Memory B cell (primary cell): Measurements from ENCODE around the gene FASTK.
"Not testable (repeated sequence)": the region's sequence is repeated elsewhere in the genome, so short reads cannot be mapped to it uniquely, and the experiment has no call there.

Experiments used
- ATAC-seq: fragments of 150-1000 bp; cut with Tn5 transposase; 2 replicates; pipeline ENCODE4 v1.10.0; 2021; ENCODE audit warnings: low read depth, mild to moderate bottlenecking, moderate library complexity
- DNase-seq, 2 donors: peaks; one replicate each; pipeline ENCODE4 v3.0.0; 2022; ENCODE audit warnings: low spot score in 2 of 2
- H3K27ac Mint-ChIP-seq: one replicate; pipeline ENCODE4 v1.8.0; 2022; ENCODE audit warnings: mild to moderate bottlenecking, moderate library complexity, mixed read lengths
- H3K27me3 Mint-ChIP-seq: one replicate; pipeline ENCODE4 v1.8.0; 2022; ENCODE audit warnings: mixed read lengths
- H3K36me3 Mint-ChIP-seq: one replicate; pipeline ENCODE4 v1.8.0; 2022; ENCODE audit warnings: mild to moderate bottlenecking, mixed read lengths
- H3K4me1 Mint-ChIP-seq: one replicate; pipeline ENCODE4 v1.8.0; 2022; ENCODE audit warnings: mixed read lengths
- H3K4me3 Mint-ChIP-seq: one replicate; pipeline ENCODE4 v1.8.0; 2022; ENCODE audit warnings: mild to moderate bottlenecking, moderate library complexity, mixed read lengths
- H3K9me3 Mint-ChIP-seq: one replicate; pipeline ENCODE4 v1.8.0; 2022; ENCODE audit warnings: mixed read lengths

FASTK gene

DNA sequence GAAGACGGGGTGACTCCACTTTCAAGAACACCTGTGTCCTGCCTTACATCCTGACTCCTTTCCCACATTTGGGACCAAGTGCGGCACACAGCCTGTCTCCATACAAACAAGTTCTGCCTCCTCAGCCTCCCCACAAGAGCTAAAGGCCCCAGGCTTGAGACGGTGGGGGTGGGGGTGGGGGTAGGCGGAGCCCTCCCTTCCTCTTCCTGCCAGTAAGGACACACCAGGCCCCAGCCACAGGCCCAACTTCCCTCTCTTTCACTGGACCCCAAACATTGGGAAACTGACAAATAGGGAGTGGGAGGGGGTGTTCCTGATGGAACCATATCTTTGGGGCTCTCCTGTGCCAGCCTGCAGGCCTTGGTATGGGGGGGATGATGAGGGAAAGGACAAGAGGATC is 27.5 kb downstream of the FASTK start:
- no peak for ATAC-seq
- peaks cover 7% of the 10 kb centered on the region for H3K27me3 Mint-ChIP-seq
- H3K36me3 Mint-ChIP-seq: peaks cover 8% of the 10 kb centered on the region
- H3K4me3 Mint-ChIP-seq: no peak overlapping the region
- H3K27ac Mint-ChIP-seq: no peak overlapping the region
- DNase-seq: no peak
- no peaks in the 10 kb centered on the region for H3K9me3 Mint-ChIP-seq
- H3K4me1 Mint-ChIP-seq: peaks cover 11% of the 10 kb centered on the region

DNA sequence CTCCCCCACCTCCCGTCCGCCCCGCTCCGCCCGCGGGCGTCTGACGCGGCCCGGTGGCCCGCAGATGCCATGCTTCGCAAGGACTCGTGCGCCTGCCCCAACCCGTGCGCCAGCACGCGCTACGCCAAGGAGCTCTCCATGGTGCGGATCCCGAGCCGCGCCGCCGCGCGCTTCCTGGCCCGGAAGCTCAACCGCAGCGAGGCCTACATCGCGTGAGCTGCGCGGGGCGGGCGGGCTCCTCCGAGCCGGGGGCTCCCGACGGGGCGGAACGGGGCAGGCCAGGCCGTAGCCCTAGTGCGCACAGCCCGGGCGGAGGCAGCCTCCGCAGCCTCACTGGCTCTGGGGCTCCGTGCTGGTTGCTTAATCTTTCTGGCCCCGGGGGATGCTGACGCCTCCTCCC is 29.5 kb downstream of the FASTK start:
- no peaks in the 10 kb centered on the region for H3K4me1 Mint-ChIP-seq
- no peak overlapping the region for H3K27ac Mint-ChIP-seq
- H3K9me3 Mint-ChIP-seq: no peaks in the 10 kb centered on the region
- H3K27me3 Mint-ChIP-seq: peaks cover 7% of the 10 kb centered on the region
- H3K36me3 Mint-ChIP-seq: peaks cover 8% of the 10 kb centered on the region
- H3K4me3 Mint-ChIP-seq: no peak overlapping the region
- DNase-seq (peak in 1 of 2 donors; percentile 43), ATAC-seq (peak; percentile 84)

DNA sequence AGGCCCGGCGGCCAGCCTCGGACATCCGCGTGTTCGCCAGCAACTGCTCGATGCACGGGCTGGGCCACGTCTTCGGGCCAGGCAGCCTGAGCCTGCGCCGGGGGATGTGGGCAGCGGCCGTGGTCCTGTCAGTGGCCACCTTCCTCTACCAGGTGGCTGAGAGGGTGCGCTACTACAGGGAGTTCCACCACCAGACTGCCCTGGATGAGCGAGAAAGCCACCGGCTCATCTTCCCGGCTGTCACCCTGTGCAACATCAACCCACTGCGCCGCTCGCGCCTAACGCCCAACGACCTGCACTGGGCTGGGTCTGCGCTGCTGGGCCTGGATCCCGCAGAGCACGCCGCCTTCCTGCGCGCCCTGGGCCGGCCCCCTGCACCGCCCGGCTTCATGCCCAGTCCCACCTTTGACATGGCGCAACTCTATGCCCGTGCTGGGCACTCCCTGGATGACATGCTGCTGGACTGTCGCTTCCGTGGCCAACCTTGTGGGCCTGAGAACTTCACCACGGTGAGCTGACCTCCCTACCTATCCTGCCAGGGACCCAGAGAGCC is 31.6 kb downstream of the FASTK start:
- Mint-ChIP-seq H3K27me3 (peaks cover 5% of the 10 kb centered on the region), H3K4me3 (no peak overlapping the region), H3K4me1 (no peaks in the 10 kb centered on the region), H3K36me3 (peaks cover 12% of the 10 kb centered on the region), H3K27ac (no peak overlapping the region), H3K9me3 (no peaks in the 10 kb centered on the region)
- DNase-seq: no peak
- no peak for ATAC-seq

DNA sequence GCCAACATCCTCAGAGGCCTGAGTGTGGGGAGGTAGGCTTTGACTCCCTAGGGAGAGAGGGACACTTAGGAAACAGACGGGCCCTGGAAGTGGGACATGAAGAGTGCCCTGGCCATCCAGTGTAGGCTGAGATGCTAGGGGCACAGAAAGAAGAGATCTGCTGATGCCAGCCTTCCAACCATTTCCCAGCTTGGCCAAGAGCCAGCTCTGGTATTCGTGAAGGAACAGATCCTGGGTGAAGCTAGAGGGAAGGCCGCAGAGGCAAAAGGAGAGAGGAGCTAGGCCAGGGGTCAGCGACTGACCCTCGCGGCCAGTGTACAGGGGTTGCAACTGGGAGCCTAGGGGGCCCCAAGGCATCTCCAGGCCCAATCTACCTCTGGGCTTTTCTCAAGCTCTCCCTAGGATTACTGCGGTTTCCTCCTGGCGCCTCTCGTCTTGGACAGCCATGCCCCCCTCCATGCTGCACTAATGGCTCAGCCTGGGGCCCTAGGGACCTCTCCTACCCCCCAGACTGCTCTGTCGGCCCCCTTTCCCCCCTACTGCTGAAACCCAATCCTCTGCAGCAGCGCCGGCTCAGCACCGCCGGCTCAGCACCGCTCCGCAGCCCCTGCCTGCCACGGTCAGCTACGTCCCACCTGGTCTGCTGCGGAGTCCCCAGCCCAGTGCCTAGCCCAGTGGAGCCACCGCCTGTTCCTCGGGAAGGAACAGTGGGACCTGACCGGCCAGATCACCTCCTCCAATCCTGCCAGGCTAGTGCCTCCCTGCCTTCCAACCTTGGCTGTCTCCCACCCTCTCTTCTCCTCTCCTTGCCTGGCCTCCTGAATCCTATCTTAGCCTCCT is 32.4 kb downstream of the FASTK start, which contains the start of gene ASIC3:
ASIC3 (plus strand) TSS at position 556 of the 840 bp plus-strand sequence. CDS start 355 bp downstream, outside the sequence.
- H3K4me1 Mint-ChIP-seq: no peaks in the 10 kb centered on the region
- H3K36me3 Mint-ChIP-seq: peaks cover 10% of the 10 kb centered on the region
- ATAC-seq: no peak
- no peak for DNase-seq
- H3K9me3 Mint-ChIP-seq: no peaks in the 10 kb centered on the region
- H3K27me3 Mint-ChIP-seq: peaks cover 5% of the 10 kb centered on the region
- H3K27ac Mint-ChIP-seq: peak within 1 kb of the TSS; percentile 43
- no peak within 1 kb of the TSS for H3K4me3 Mint-ChIP-seq

DNA sequence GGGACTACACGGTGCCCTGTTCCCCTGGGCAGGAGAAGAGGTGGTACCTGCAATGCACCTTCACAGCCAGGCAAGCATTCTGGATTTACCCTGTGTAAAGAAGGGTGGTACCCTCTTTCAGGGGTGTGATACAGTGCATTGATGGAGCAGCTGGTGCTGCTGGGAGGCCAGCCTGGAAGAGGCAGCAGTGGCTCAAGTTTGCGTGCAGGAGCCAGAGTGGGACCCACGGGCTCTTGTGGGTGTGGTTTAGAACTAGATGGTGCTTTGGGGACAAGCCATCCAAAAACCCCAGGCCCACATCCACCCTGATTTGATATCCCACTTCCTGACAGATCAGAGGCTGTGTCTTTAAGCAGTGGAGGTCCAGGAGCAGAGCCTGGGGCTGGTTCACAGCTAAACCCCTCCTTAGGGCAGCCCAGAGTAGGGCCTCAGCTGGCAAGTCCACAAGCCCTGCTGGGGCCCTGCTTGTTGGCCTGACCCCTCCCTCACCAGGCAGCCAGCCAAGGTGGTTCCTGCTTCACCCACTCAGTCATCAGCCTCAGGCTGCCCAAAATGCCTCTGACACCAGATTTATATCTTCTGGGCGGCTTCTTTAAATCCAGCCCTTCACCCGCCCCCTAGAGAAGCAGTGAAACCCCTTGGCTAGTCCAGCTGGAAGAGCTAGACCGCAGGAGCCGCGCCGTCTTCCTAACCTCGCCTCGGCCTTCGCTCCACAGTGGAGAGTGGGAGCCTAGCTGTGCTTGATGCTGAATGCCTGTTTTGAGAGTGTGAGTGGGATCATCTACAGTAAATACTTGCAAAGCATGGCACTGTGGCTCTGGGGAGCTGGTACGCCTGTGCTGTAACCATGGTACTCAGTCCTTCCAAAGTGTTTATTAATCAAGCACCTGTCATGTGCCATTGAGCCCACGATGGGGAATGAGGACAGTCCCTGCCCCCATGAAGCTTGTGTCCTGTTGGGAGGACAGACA is 33.7 kb downstream of the FASTK start:
- peaks cover 5% of the 10 kb centered on the region for H3K36me3 Mint-ChIP-seq
- peak overlapping the region; percentile 43 for H3K27ac Mint-ChIP-seq
- no peak for ATAC-seq
- no peaks in the 10 kb centered on the region for H3K9me3 Mint-ChIP-seq
- no peak overlapping the region for H3K4me3 Mint-ChIP-seq
- no peaks in the 10 kb centered on the region for H3K4me1 Mint-ChIP-seq
- DNase-seq: no peak
- peaks cover 1% of the 10 kb centered on the region for H3K27me3 Mint-ChIP-seq

DNA sequence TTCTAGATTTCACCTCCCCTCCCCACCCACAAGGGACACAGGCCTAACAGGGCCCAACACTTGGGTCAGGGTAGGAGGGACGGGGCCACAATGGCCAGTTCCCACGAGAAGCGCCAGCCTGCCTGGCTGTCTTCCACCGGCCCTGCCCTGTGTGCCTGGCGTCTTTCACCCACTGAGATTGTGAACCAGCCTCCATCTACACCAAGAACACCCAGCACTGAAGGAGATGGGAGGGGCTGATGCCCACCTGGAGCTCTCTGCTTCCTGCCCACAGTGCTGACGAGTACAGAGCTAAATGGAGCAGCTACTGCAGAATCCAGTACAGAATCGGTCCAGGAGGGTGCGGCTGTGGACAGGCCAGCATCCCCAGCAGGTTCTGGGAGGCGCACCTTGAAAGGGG is 34.6 kb downstream of the FASTK start:
- no peak for DNase-seq
- Mint-ChIP-seq H3K9me3 (no peaks in the 10 kb centered on the region), H3K27ac (no peak overlapping the region), H3K4me1 (no peaks in the 10 kb centered on the region), H3K27me3 (no peaks in the 10 kb centered on the region), H3K4me3 (no peak overlapping the region), H3K36me3 (peaks cover 8% of the 10 kb centered on the region)
- no peak for ATAC-seq

DNA sequence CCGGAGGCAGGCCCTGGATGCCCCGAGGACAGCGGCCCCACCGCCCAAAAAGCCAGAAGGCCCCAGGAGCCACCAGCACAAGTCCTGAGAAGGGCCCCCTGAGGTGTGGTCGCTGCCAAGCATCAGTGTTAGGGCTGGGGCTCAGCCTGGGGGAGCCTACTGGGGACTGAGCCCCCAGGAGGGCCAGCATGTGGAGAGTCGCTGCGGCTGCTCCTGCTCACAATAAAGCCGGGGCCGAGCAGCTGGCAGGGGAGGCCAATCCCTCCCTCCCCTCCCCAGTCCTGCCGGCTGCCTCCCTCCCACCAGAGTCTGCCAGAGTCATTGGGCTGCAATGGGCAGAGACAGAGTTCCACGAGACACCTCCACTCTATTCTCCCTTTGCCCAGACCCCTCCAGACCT is 35.3 kb downstream of the FASTK start:
- no peaks in the 10 kb centered on the region for H3K27me3 Mint-ChIP-seq
- H3K9me3 Mint-ChIP-seq: no peaks in the 10 kb centered on the region
- no peak overlapping the region for H3K27ac Mint-ChIP-seq
- no peak for DNase-seq
- peaks cover 8% of the 10 kb centered on the region for H3K36me3 Mint-ChIP-seq
- H3K4me3 Mint-ChIP-seq: no peak overlapping the region
- no peaks in the 10 kb centered on the region for H3K4me1 Mint-ChIP-seq
- ATAC-seq: no peak

DNA sequence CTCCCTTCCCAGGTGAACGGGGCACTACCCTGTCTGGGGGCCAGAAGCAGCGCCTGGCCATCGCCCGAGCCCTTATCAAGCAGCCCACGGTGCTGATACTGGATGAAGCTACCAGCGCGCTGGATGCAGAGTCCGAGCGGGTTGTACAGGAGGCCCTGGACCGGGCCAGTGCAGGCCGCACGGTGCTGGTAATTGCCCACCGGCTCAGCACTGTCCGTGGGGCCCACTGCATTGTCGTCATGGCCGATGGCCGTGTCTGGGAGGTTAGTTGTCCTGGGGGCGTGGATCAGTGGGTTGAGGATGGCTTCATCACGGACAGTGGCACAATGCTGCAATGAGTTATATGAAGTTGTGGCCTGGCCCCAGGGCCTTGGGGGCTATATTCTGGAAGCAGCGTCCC is 36.6 kb downstream of the FASTK start:
- Mint-ChIP-seq H3K36me3 (peaks cover 8% of the 10 kb centered on the region), H3K4me1 (no peaks in the 10 kb centered on the region), H3K4me3 (no peak overlapping the region), H3K27ac (no peak overlapping the region), H3K27me3 (no peaks in the 10 kb centered on the region), H3K9me3 (no peaks in the 10 kb centered on the region)
- no peak for ATAC-seq
- DNase-seq: no peak

DNA sequence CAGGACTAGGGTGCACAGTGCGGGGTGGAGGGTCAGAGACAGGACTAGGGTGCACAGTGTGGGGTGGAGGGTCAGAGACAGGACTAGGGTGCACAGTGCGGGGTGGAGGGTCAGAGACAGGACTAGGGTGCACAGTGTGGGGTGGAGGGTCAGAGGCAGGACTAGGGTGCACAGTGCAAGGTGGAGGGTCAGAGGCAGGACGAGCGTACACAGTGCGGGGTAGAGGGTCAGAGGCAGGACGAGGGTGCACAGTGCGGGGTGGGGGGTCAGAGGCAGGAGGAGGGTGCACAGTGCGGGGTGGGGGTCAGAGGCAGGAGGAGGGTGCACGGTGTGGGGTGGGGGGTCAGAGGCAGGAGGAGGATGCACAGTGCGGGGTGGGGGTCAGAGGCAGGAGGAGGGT is 37.2 kb downstream of the FASTK start:
- ATAC-seq: not testable (repeated sequence)

DNA sequence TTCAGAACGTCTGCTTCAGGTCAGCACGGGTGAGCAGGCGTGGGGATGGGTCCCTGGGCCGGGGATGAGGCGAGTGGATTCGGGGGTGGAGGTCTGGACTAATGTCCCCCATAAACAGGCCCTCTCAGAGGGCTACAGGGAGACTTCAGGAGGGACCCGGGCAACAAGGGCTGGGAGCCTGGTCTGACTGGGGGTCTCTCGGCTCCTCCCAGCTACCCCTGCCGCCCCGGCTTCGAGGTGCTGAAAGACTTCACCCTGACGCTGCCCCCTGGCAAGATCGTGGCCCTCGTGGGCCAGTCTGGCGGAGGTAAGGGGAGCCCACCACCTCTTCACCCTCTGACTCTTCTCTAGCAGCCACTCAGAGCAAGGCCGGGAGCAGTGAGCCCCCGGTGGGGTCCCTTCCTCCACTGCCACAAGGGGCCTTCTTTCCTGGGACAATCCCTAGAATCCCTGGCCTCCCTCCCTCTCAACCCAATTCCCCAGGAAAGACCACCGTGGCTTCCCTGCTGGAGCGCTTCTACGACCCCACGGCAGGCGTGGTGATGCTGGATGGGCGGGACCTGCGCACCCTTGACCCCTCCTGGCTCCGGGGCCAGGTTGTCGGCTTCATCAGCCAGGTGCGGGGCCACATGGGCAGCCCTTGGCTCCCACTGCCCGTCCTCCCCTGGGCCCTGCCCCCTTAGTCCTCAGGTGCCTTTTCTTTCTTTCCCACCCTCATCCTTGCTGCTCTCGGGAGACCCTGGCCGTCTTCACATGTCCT is 39.8 kb downstream of the FASTK start:
- peaks cover 14% of the 10 kb centered on the region for H3K36me3 Mint-ChIP-seq
- ATAC-seq (no peak), DNase-seq (no peak)
- H3K4me1 Mint-ChIP-seq: no peaks in the 10 kb centered on the region
- H3K27ac Mint-ChIP-seq: no peak overlapping the region
- H3K9me3 Mint-ChIP-seq: no peaks in the 10 kb centered on the region
- no peaks in the 10 kb centered on the region for H3K27me3 Mint-ChIP-seq
- no peak overlapping the region for H3K4me3 Mint-ChIP-seq

More for the DNA sequence above, 37.2 kb downstream of the FASTK start:
- not testable (repeated sequence) for H3K4me3 Mint-ChIP-seq, H3K4me1 Mint-ChIP-seq, H3K27me3 Mint-ChIP-seq, DNase-seq, H3K36me3 Mint-ChIP-seq, H3K9me3 Mint-ChIP-seq, H3K27ac Mint-ChIP-seq

DNA sequence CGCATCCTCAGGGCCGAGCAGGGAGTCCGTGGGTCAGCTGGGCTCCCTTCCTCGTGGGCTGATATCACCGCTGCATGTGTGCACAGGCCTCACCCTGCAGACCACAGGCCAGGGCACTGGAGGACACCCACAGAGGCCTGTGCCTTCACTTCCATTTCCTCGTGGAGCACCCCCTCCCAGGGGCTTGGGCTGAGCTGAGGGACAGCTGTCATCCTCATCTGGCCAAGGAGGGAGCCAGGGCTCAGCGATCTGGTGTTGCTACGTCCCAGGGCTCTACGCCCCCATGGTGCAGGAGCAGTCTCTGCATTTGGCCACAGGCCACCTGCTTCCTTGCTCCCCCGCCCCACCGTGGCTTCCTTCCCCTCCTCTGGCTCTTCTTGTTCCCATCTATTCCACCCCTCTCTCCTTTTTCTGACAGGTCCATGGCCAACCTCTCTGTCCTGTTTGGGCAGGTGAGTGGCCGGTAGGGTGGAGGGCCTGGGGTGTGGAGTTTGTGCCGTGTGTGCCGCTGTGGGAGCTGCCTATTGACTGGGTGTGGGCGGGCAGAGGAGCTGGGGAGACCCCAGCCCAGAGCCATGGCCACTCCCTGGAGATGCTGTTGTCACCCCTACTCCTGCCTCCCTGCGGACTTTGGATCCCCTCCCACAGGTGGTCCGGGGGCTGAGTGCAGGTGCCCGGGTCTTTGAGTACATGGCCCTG is 40.6 kb downstream of the FASTK start:
- Mint-ChIP-seq H3K36me3 (peaks cover 16% of the 10 kb centered on the region), H3K9me3 (no peaks in the 10 kb centered on the region), H3K4me1 (no peaks in the 10 kb centered on the region), H3K4me3 (no peak overlapping the region), H3K27ac (no peak overlapping the region), H3K27me3 (no peaks in the 10 kb centered on the region)
- ATAC-seq (no peak), DNase-seq (no peak)

DNA sequence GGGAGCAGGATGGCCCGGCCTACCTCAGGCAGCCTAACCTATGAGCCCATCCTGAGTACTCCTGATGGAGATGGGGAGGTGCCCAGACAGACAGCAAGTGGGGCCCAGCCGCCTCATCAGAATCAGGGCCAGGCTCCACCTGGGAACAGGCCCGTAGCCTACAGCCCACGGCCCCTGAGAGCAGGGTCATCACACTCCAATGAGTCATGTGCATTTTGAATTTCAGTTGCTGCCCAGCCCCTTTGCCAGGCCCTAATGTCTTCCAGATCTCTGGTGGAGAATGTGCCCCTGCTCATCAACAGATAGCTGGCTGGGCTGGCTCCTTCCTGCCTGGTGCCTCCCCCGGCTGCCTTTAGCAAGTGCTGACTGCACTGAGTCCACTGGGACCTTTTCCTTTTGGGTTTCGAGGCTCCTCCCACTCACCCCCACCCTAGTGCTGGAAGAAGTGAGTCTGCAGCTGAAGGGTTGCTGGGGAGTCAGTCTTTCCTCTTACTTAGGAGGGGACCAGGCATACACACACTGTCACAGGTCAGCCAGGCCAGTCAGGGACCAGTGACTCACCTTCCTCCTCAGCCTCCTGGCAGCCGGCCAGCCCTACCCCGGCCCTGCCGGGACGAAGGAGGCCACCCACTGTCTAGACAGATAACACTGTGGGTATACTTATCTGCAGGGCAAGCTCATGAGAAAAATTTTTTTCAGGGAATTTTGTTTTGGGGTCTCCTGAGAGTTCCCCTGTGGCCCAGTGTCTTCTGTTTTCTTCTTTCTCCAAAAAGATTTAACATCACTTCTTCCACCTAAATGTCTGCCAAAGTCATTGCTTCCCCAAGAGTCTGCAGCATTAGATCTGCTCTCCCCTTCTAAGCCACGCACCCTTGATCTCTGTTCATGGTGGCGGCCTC is 41.4 kb downstream of the FASTK start:
- Mint-ChIP-seq H3K27me3 (no peaks in the 10 kb centered on the region), H3K4me3 (no peak overlapping the region), H3K4me1 (no peaks in the 10 kb centered on the region), H3K27ac (no peak overlapping the region), H3K9me3 (no peaks in the 10 kb centered on the region), H3K36me3 (peaks cover 13% of the 10 kb centered on the region)
- DNase-seq (no peak), ATAC-seq (no peak)
